ENCODE data around the gene KLHDC9.

- TF ChIP-seq FOXK2 (IDR thresholded peaks at IDR 0.05) (no peak), SP1 (IDR thresholded peaks at IDR 0.05) (no peak), TARDBP (IDR thresholded peaks at IDR 0.05) (no peak), PKNOX1 (IDR thresholded peaks at IDR 0.05) (no peak), FOXA1 (IDR thresholded peaks at IDR 0.05) (no peak), CTBP1 (IDR thresholded peaks at IDR 0.05; ENCODE audit: borderline replicate concordance) (no peak), SUZ12 (IDR thresholded peaks at IDR 0.05) (no peak), BHLHE40 (IDR thresholded peaks at IDR 0.05; ENCODE audit: borderline replicate concordance) (no peak)
Measured at GRCh38 chr1:161138431-161138830, 40.3 kb downstream of the KLHDC9 start.

All from HEK293T (cell line).